DND-41 (cell line): ENCODE results near the gene ARL17B.
"Not testable (repeated sequence)": the region's sequence is repeated elsewhere in the genome, so short reads cannot be mapped to it uniquely, and the experiment has no call there.

Source experiments
- ATAC-seq: fragments of 200-7000 bp; cut with Tn5 transposase; 3 replicates; pipeline ENCODE4 v1.9.1; 2021; ENCODE audit warnings: low read depth; ENCODE audit not compliant: insufficient read depth
- DNase-seq: peaks from one replicate; pipeline ENCODE4 v3.0.0-alpha.2; 2020
- H2AFZ ChIP-seq: 2 replicates; pipeline ENCODE4 v1.6.0; 2012; ENCODE audit warnings: low read depth, low read length
- H3K27ac ChIP-seq: 2 replicates; pipeline ENCODE4 v1.5.1; 2012; ENCODE audit warnings: low read length, inconsistent platforms
- H3K27me3 ChIP-seq: fragments of 200-600 bp; sonication (generic); 2 replicates; pipeline ENCODE4 v1.6.0; 2012; ENCODE audit warnings: low read length, mild to moderate bottlenecking, inconsistent platforms; ENCODE audit not compliant: insufficient read depth, poor library complexity
- H3K36me3 ChIP-seq: 2 replicates; pipeline ENCODE4 v1.5.1; 2012; ENCODE audit warnings: low read length, inconsistent platforms; ENCODE audit not compliant: insufficient read depth
- H3K4me1 ChIP-seq: 2 replicates; pipeline ENCODE4 v1.5.1; 2012; ENCODE audit warnings: mild to moderate bottlenecking, low read length; ENCODE audit not compliant: insufficient read depth
- H3K4me2 ChIP-seq: 2 replicates; pipeline ENCODE4 v1.6.0; 2012; ENCODE audit warnings: mild to moderate bottlenecking, moderate library complexity, low read length, inconsistent platforms; ENCODE audit not compliant: insufficient read depth
- H3K4me3 ChIP-seq, 2 experiments: fragments of 200-600 bp in 1 of 2; shearing (Covaris generic) in 1 of 2; 2 replicates each; pipeline ENCODE4 v1.5.1; 2012 to 2016; ENCODE audit warnings: inconsistent platforms in 2 of 2, low read length in 2 of 2, mild to moderate bottlenecking in 2 of 2, low read depth in 1 of 2, moderate library complexity in 1 of 2
- H3K79me2 ChIP-seq: 2 replicates; pipeline ENCODE4 v1.6.0; 2012; ENCODE audit warnings: low read length, inconsistent platforms; ENCODE audit not compliant: insufficient read depth
- H3K9ac ChIP-seq: 2 replicates; pipeline ENCODE4 v1.6.0; 2012; ENCODE audit warnings: low read depth, mild to moderate bottlenecking, inconsistent platforms, low read length, moderate library complexity
- H3K9me3 ChIP-seq: 2 replicates; pipeline ENCODE4 v1.5.1; 2012; ENCODE audit warnings: low read length, moderate library complexity, mild to moderate bottlenecking, inconsistent platforms; ENCODE audit not compliant: insufficient read depth, severe bottlenecking
- H4K20me1 ChIP-seq: 2 replicates; pipeline ENCODE4 v1.6.0; 2012; ENCODE audit warnings: low read length; ENCODE audit not compliant: insufficient read depth
- CTCF ChIP-seq: IDR thresholded peaks from 2 replicates; pipeline ENCODE4 v1.5.1; 2012; ENCODE audit warnings: borderline replicate concordance, low read length, moderate library complexity, mild to moderate bottlenecking; ENCODE audit not compliant: poor library complexity, severe bottlenecking; ENCODE audit errors: extremely low read depth
- EZH2 ChIP-seq: IDR thresholded peaks from 3 replicates; pipeline ENCODE4 v1.6.1; 2012; ENCODE audit warnings: borderline replicate concordance, low read depth, mild to moderate bottlenecking, moderate library complexity, low read length, inconsistent platforms; ENCODE audit not compliant: severe bottlenecking

ARL17B gene

GRCh38 chr17:46266656-46267544, 94.7 kb downstream of the ARL17B start:
- Histone ChIP-seq H3K79me2 (no peaks in the 10 kb centered on the region), H4K20me1 (no peaks in the 10 kb centered on the region), H3K36me3 (no peaks in the 10 kb centered on the region), H3K9me3 (no peaks in the 10 kb centered on the region), H2AFZ (peak overlapping the region; percentile 90), H3K4me1 (peaks cover 35% of the 10 kb centered on the region), H3K9ac (peak overlapping the region; percentile 69), H3K27ac (peak overlapping the region; percentile 66), H3K4me3 (peak overlapping the region; percentile 55 to 90), H3K27me3 (peaks cover 3% of the 10 kb centered on the region), H3K4me2 (peak overlapping the region; percentile 98)
- ATAC-seq, result peak; percentile 86
- DNase-seq, result peak; percentile 81
- TF ChIP-seq EZH2 (peak; percentile 27), CTCF (no peak)

GRCh38 chr17:46266063-46266655, 95.4 kb downstream of the ARL17B start:
- peak overlapping the region; percentile 69 for H3K9ac ChIP-seq
- not testable (repeated sequence) for H3K27me3 ChIP-seq, H4K20me1 ChIP-seq, ATAC-seq, H3K9me3 ChIP-seq, H3K36me3 ChIP-seq, H3K79me2 ChIP-seq, DNase-seq
- H3K4me3 ChIP-seq, result peak overlapping the region; percentile 18 to 90; a peak in 3 of 4 replicates
- peaks cover 35% of the 10 kb centered on the region for H3K4me1 ChIP-seq
- peak overlapping the region; percentile 98 for H3K4me2 ChIP-seq
- peak overlapping the region; percentile 55; the same call in 1 of the 2 replicates for H3K27ac ChIP-seq
- peak overlapping the region; percentile 77 for H2AFZ ChIP-seq

- no peaks in the 10 kb centered on the region for H4K20me1 ChIP-seq
- no peaks in the 10 kb centered on the region for H3K9me3 ChIP-seq
- H3K79me2 ChIP-seq, result no peaks in the 10 kb centered on the region
- no peak overlapping the region for H2AFZ ChIP-seq
- H3K9ac ChIP-seq, result no peak overlapping the region
- TF ChIP-seq CTCF, result no peak
- TF ChIP-seq EZH2, result no peak
- H3K4me3 ChIP-seq, result no peak overlapping the region
- no peak for ATAC-seq
- peaks cover 35% of the 10 kb centered on the region for H3K4me1 ChIP-seq
- H3K27ac ChIP-seq, result no peak overlapping the region
- no peaks in the 10 kb centered on the region for H3K36me3 ChIP-seq
- H3K4me2 ChIP-seq, result no peak overlapping the region
- no peak for DNase-seq
- peaks cover 3% of the 10 kb centered on the region for H3K27me3 ChIP-seq
Measured at GRCh38 chr17:46264456-46265198, 96.9 kb downstream of the ARL17B start.

- H3K27me3 ChIP-seq, result peaks cover 3% of the 10 kb centered on the region
Measured at GRCh38 chr17:46262271-46262670, 99.3 kb downstream of the ARL17B start.

More at GRCh38 chr17:46262271-46262670, 99.3 kb downstream of the ARL17B start:
- Histone ChIP-seq H3K36me3 (no peaks in the 10 kb centered on the region), H3K27ac (no peak overlapping the region), H2AFZ (no peak overlapping the region), H3K4me2 (no peak overlapping the region), H3K4me1 (peaks cover 28% of the 10 kb centered on the region), H3K9me3 (no peaks in the 10 kb centered on the region), H3K9ac (no peak overlapping the region), H3K79me2 (no peaks in the 10 kb centered on the region), H3K4me3 (no peak overlapping the region), H4K20me1 (no peaks in the 10 kb centered on the region)
- TF ChIP-seq EZH2 (no peak), CTCF (no peak)
- ATAC-seq (no peak), DNase-seq (no peak)
